ENCODE results near the gene ZBTB8A.
"Not testable (repeated sequence)": the region's sequence is repeated elsewhere in the genome, so short reads cannot be mapped to it uniquely, and the experiment has no call there.

Gene ZBTB8A

GRCh38 chr1:32533792-32534327 is 5.4 kb upstream of the ZBTB8A start:
- DNase-seq, result no peak

GRCh38 chr1:32536117-32536516 is 3.1 kb upstream of the ZBTB8A start:
- intact Hi-C loops (cut with DNase I), result no loop called here
- DNase-seq, result no peak

More at GRCh38 chr1:32533792-32534327, 5.4 kb upstream of the ZBTB8A start:
- intact Hi-C loops (cut with DNase I), result no loop called here

- no peak for DNase-seq
- intact Hi-C loops (cut with DNase I), result no loop called here
Observed at GRCh38 chr1:32536764-32537163, 2.5 kb upstream of the ZBTB8A start.

- peak in 7 of 10 donors; percentile 11 to 89 (median 19) for DNase-seq
- intact Hi-C loops (cut with DNase I), result loop anchor here (1.0 kb wide), 1 partner anchor 40 kb away; no protein-coding TSS in a partner anchor
Observed at GRCh38 chr1:32539584-32540571, 651 bp downstream of the ZBTB8A start.

- DNase-seq, result no peak
- intact Hi-C loops (cut with DNase I), result no loop called here
Observed at GRCh38 chr1:32540605-32541004, 1.4 kb downstream of the ZBTB8A start.

GRCh38 chr1:32541064-32541566 is 1.9 kb downstream of the ZBTB8A start:
- no peak for DNase-seq

GRCh38 chr1:32546611-32547010 is 7.4 kb downstream of the ZBTB8A start:
- intact Hi-C loops (cut with DNase I), result no loop called here
- no peak for DNase-seq

More at GRCh38 chr1:32541064-32541566, 1.9 kb downstream of the ZBTB8A start:
- intact Hi-C loops (cut with DNase I), result no loop called here

- intact Hi-C loops (cut with DNase I), result no loop called here
- no peak for DNase-seq
Observed at GRCh38 chr1:32549616-32550015, 10.4 kb downstream of the ZBTB8A start.

GRCh38 chr1:32554288-32554687 is 15.1 kb downstream of the ZBTB8A start:
- intact Hi-C loops (cut with DNase I), result no loop called here
- no peak for DNase-seq

- DNase-seq; intact Hi-C loops (cut with DNase I): not testable (repeated sequence)
Observed at GRCh38 chr1:32557035-32557434, 17.8 kb downstream of the ZBTB8A start.

- intact Hi-C loops (cut with DNase I), result no loop called here
Observed at GRCh38 chr1:32557812-32558211, 18.6 kb downstream of the ZBTB8A start.

GRCh38 chr1:32568929-32569328 is 29.7 kb downstream of the ZBTB8A start:
- intact Hi-C loops (cut with DNase I), result no loop called here
- DNase-seq, result no peak

More at GRCh38 chr1:32557812-32558211, 18.6 kb downstream of the ZBTB8A start:
- no peak for DNase-seq

- intact Hi-C loops (cut with DNase I), result no loop called here
- no peak for DNase-seq
Observed at GRCh38 chr1:32580348-32581017, 41.3 kb downstream of the ZBTB8A start.

GRCh38 chr1:32592943-32593342 is 53.7 kb downstream of the ZBTB8A start:
- intact Hi-C loops (cut with DNase I), result no loop called here
- no peak for DNase-seq

- intact Hi-C loops (cut with DNase I), result no loop called here
- no peak for DNase-seq
Observed at GRCh38 chr1:32600034-32600433, 60.8 kb downstream of the ZBTB8A start.

GRCh38 chr1:32605711-32606424 is 66.6 kb downstream of the ZBTB8A start:
- DNase-seq, result no peak
- intact Hi-C loops (cut with DNase I), result no loop called here

- no peak for DNase-seq
- intact Hi-C loops (cut with DNase I), result no loop called here
Observed at GRCh38 chr1:32606565-32607371, 67.5 kb downstream of the ZBTB8A start.

GRCh38 chr1:32609180-32609579 is 70.0 kb downstream of the ZBTB8A start:
- intact Hi-C loops (cut with DNase I), result no loop called here

GRCh38 chr1:32611859-32612188 is 72.6 kb downstream of the ZBTB8A start:
- intact Hi-C loops (cut with DNase I), result no loop called here
- DNase-seq, result no peak

More at GRCh38 chr1:32609180-32609579, 70.0 kb downstream of the ZBTB8A start:
- DNase-seq, result no peak
